COLO829 (cell line): ENCODE data around the gene TRABD2A.
A peak's percentile ranks its signal among the peaks of the same experiment; 100 is the strongest.
"Not testable (repeated sequence)": the region's sequence is repeated elsewhere in the genome, so short reads cannot be mapped to it uniquely, and the experiment has no call there.

Experiments
- DNase-seq: peaks from one replicate; pipeline ENCODE4 v3.0.0; 2012; ENCODE audit warnings: low spot score

Gene TRABD2A, protein sequence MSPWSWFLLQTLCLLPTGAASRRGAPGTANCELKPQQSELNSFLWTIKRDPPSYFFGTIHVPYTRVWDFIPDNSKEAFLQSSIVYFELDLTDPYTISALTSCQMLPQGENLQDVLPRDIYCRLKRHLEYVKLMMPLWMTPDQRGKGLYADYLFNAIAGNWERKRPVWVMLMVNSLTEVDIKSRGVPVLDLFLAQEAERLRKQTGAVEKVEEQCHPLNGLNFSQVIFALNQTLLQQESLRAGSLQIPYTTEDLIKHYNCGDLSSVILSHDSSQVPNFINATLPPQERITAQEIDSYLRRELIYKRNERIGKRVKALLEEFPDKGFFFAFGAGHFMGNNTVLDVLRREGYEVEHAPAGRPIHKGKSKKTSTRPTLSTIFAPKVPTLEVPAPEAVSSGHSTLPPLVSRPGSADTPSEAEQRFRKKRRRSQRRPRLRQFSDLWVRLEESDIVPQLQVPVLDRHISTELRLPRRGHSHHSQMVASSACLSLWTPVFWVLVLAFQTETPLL

DNA sequence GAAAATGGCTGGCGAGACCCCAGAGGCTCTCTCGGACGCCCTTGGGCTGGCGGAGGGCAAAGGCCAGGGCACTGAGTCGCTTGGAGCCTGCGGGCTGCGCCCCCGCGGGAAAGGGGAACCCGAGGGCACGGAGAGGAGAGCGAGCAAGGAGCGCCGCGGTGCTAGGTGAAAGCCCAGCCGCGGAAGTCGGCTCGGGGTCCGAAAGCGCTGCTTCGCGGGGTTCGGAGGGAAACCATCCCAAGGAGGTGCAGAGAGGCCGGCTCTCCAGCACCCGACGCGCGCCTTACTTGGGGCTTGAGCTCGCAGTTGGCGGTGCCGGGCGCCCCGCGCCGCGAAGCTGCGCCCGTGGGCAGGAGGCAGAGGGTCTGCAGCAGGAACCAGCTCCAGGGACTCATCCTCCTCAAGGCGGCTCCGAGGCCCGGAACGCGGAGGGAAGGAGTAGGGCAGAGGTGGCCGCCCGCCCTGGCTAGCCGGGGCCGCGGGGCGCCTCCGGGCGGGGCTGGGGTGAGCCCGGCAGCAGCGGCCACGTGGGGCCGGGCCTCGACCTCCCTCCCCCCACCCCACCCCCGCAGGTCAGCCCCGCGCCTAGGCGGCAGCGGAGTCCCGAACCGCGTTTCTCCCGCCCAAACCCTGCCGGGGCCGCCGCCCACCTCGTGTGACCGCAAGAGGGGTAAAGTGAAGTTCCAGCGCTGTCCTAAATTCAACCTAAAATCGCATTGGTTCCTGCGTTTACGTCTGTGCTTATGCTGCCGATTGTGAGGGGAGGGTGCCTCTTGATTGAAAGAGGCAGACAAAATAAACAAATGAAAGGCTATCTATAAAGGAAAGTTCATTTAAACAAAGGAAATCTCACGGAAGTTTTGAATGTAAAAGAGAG, at the start of gene TRABD2A:
TRABD2A (minus strand) TSS at position 440 of the 877 bp plus-strand sequence; CDS start at position 395, 45 bp downstream.
- DNase-seq, result no peak

DNA sequence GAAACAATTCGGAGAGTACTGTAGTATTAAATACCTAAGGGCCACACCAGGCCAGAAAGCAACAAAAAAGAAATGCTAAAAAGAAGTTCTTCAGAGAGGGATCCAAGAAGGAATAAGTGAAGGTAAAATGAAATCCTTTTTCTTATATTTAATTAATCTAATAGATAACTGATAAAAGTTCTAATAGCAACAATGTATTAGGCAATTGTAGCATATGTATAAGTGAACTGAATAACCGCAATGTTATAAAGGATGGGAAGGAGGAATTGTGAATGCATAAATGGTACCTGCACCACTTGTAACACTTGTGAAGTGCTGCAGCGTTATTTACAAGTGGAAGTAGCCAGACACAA, 46.4 kb upstream of the TRABD2A start:
- no peak for DNase-seq

DNA sequence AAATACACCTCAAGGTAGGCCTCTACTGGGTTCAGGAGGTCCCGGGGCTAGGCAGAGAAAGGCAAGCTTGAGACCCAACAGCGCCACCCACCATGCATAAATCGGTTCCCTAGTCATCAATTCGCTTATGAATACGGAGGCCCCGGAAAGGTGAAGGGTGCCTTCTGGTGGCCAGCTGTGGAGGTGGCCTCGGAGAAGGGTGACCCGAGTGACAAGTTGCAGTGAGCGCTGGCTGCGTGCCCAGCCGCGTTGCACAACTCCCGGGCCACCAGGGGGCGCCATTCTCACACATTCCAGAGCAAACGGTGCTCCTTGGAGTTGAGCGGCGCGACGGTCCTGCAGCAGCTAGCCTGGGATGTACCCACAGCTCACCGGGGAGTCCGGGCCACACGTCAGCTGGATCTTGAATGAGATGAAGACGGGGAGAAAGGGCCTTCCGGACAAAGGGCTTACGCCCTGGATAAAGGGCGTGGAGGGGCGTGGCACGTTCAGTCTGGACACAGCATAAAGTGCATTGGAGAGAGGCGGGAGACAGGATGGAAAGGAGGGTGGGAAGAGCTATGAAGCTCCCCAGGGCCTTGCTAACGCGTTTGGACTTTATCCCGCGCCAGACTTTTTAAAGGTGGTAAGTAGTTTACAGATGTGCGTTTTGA, 45.0 kb upstream of the TRABD2A start:
- DNase-seq, result peak; percentile 56

DNA sequence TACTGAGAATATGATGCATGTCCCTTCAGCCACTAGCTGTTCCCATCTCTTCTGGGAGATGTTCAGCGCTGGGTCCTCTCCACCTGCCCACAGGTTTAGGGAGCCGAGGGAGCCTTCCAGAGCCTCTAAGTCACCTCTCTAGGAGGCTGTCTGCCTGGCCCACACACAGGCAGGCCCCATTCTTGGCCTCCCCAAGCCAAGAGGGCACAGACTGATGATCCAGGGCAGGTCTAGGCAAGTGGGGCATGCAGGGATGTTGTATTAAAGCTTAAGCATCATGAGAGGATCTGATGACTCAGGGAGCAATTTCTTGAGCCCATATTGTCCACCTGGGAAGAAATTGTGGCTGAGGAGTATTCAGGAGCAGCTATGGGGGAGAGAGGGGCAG, 44.4 kb upstream of the TRABD2A start:
- DNase-seq, result no peak

DNA sequence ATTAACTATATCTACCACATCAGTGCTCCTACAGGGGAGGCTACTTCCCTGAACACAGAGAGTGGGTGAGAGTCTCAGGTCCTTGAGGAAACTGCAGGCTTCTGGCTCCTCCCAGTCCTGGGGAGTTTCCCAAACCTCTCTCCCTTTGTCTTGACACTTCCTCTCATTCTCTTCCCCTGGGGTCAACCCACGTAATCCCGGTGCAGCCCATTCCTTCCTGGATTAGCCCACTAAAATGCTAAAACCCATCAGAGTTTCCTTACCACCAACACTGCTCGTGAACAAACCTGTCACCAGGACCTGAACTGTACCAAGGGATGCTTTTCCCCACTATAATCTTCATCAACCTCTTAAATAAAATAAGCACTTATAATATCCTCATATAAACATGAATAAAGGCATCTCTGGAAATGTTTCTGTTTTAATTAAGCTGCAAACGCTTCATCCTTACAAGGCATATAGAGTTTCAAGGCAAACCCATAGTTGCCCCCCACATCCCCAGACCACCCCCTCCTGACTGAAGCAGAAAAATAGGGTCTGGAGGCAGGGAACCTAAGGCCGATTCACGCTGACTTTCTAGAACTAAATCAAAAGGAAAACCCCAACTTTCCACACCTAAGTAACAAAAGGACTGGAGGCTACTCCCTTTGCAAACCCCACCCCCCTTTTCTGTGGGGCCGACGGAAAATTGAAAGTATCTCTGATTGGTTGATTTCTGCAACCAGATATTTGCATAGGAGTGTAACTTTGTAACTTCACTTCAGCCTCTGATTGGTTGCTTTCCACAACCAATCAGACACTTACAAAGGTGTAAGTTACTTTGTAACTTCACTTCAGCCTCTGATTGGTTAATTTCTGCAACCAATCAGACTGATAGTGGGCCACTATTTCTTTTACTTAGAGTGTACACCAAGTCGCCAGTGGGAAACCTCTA, 43.6 kb upstream of the TRABD2A start:
- DNase-seq, result no peak

DNA sequence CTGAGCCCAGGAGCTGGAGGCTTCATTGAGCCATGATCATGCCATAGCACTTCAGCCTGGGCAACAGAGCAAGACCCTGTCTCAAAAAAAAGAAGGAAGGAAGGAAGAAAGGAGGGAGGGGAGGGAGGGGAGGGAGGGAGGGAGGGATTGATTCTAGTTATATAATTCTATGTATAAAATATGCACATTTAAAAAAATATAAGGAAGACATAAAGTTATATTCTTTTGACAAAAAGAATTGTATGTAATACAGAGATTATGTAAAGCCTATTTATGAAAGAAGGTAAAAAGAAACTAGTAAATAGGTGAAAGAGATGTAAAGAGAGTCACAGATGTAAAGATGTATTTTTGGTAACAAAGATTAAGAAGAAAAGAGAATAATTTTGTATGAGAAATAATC, 42.1 kb upstream of the TRABD2A start:
- DNase-seq, result no peak

DNA sequence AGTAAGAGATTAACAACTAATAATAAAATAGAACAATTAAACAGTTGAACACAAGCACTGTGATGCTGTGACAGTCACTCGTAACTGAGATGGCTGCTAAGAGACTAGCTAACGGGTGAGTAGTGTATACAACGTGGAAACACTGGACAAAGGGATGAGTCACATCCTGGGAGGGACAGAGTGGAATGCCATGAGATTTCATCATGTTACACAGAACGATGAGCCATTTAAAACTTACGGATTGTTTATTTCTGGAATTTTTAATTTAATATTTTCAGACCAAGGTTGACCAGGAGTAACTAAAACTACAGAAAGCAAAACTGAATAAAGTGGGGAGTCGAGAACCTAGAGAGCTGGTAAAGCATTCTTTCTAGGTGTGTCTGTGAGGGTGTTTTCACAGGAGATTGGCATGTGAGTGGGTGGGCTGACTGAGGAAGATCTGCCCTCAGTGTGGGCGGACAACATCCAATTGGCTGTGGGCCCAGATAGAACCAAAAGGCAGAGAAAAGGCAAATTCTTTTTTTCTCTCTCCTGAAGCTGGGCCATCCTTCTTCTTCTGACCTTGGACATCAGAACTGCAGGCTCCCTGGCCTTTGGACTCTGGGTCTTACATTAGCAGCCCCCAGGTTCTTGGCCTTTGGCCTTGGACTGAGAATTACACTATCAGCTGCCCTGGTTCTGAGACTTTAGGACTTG, 39.1 kb upstream of the TRABD2A start:
- peak; percentile 79 for DNase-seq

DNA sequence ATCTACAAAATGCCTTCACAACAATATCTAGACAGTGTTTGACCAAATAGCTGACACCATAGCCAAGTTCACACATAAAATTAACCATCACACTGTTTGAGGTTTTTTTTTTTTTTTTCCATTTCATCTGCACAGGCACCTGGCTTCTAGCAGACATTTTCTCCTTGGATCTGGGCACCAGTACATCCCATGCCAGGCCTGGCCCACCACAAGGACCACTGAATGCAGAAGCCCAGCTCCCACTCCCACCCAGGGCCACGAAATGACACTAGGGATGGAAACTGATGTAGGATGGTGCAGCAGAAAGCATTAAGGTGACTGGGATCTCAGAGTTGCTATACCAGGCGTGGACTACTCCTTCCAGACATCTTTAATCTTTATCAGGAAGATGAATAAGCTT, 37.5 kb upstream of the TRABD2A start:
- no peak for DNase-seq

DNA sequence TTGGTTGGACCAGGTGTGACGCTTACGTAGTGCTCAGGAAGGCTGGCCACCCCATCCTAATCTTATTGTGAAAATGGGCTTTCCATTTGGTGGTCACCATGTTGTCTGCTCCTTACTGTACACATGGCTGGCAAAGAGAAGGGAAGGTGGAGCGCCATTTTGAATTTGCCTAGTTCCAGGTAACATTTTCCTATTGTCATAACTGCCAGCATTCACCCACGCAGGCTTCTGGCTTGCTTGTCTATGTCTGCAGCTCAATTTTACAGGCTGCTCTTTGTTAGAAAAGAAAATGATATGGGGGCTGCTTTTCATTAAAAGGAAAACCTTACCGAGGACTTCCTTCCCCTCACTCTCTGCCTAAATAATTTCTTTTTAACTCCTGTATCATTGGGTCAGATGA, 36.9 kb upstream of the TRABD2A start:
- not testable (repeated sequence) for DNase-seq

DNA sequence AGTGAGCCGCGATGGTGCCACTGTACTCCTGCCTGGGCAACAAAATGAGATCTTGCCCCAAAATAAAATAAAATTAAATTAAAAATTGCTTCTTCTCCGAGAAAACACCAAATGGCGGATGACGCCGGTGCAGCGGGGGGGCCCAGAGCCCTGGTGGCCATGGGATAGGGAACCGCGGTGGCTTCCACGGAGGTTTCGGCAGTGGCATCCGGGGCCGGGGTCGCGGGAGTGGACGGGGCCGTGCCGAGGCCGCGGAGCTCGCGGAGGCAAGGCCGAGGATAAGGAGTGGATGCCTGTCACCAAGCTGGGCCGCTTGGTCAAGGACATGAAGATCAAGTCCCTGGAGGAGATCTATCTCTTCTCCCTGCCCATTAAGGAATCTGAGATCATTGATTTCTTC, 34.8 kb upstream of the TRABD2A start:
- DNase-seq, result not testable (repeated sequence)

DNA sequence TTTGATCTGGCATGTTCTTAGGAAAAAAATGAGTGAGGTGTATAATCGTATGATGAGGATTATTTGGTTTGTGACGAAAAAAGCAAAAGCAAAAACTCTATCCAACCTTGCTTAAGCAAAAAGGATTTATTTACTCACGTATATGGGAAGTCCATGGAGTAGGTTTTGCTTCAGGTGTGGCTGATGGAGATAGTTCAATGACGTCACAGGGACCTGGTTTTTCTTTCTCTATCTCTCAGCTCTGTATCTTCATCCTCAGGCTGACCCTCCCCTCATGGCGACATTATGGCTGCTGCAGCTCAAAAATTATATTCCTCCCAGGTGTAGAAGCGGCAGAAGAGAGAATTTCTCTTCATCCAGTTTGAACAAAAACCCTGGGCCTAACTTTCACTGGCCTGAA, 33.5 kb upstream of the TRABD2A start:
- DNase-seq, result no peak

DNA sequence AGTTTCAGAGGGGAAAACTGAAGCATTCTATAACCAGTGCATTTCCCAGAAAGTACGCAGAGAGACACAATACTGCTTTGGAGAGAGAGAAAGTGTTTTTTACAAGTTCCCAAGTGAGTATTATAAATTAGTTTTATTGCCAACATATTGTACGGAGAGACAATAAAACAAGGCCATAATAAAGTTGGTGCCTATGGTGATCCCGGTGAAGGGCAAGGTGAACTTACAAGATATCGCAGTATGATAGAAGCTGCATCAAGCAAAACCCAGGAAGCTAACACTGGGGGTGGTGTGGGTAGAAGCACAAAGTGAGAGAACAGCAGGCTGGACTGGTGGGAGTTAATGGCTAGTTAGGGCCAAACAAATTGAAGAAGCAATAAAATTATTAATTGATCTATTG, 32.1 kb upstream of the TRABD2A start:
- DNase-seq, result no peak

DNA sequence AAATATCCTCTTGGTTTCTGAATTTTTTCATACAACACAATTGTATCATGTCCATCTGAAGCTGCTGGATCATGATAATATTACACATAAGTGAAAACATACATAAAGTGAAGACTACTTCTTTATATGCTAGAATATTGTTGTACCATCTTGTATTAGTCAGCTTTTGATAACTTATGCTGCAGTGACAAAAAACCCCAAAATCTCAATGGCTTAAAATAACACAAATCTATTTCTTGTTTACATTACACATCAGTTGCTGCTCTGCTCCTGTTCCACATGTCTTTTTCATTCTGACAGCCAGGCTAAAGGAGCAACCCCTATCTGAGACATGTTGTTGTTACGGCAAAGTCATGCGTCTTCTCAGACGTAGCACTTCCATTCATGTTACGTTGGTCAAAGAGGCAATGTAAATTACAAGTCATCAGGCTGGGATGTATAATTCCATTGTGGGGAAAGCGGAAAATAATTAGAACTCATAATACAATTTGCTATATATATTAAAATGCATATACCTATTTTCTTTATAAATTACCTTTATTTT, 30.3 kb upstream of the TRABD2A start:
- DNase-seq, result no peak

DNA sequence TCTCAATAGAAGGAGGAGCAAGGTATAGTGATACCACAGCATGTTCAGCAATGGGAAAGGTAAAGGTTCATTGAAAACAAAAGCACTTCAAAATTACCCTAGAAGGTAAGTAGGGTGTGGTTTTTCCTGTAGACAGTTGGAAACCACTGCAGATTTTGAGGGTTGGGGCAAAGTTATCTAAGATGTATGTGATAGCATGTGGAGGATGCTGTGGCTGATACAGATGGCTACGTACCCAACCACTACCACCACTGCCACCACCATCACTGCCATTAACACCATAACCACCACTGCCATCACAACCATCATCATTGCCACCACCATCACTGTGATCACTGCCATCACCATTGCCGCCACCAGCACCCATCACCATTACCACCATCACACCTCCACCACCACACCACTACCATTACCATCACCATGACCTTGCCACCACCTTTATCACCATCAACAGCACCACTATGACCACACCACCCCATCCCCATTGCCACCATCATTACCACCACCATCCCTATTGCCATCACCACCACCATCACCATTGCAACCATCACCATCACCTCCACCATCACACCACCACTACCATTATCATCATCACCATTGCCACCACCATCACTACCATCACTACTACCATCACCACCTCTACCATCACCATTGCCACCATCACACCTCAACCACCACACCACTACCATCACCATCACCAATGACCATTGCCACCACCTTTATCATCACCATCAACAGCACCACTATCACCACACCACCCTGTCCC, 28.2 kb upstream of the TRABD2A start:
- no peak for DNase-seq

DNA sequence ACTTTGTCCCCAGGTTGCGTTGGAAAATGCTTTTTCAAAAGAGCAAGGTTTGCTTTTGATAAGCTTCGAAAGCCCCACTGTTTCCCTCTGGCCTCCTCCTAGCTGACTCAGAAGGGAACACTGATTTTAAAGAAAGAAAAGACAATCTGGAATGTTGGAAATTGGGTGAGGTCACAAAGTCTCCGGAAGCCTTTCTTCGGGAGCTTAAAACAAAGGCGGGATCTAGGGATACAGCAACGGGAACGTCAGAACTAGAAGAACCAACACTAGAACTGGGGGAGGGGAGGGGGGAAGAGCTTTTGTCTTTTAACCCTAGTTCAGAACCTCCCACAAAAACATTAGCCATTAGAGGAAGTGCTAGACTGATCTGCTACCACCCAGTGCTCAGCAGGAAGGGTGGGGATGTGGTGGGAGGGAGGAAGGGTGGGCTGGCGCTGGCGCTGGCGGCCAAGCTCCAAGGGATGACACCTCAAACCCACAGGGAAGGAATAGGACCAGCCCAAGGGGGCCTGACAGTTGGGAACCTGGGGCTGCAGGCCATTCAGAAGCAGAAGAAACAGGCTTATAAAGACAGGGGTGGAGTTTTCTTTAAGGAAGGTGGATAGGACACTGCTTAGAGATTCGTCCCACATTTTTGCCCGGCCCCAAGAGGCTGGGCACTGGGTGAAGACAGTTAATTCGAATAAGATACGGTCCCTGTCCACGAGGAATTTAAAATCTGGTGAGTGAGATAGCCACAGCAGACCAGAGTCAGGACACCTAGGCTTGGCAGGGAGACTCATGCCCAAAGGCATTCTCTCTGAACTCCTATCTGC, 26.2 kb upstream of the TRABD2A start:
- DNase-seq, result peak; percentile 63

DNA sequence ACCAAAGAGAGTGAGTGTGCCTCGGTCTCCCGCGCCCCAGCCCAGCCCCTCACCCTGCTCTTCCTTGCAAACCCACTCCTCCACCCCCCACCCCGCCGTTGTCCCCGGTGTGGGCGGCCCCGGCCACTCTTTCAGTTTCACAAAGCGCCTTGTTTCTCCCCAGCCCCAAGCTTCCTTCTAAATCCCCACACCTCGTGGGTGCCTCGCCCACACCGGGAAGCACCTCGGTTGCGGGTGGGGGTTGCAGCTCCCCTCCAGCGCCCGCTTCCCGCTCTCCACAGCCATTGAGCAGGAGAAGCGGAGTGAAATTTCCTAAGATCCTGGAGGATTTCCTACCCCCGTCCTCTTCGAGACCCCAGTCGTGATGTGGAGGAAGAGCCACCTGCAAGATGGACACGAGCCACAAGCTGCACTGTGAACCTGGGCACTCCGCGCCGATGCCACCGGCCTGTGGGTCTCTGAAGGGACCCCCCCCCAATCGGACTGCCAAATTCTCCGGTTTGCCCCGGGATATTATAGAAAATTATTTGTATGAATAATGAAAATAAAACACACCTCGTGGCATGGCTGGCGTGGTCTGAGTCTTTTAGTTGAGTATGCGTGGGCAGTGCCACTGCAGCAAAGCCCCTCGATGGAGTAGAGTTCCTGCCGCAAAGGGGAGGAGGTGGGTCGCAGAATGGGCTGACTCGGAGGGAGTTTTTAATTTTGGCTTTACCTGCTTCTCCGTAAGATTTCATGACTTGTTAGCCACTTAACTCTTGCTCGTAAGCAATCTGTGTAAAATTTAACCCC, 25.4 kb upstream of the TRABD2A start:
- DNase-seq, result no peak

DNA sequence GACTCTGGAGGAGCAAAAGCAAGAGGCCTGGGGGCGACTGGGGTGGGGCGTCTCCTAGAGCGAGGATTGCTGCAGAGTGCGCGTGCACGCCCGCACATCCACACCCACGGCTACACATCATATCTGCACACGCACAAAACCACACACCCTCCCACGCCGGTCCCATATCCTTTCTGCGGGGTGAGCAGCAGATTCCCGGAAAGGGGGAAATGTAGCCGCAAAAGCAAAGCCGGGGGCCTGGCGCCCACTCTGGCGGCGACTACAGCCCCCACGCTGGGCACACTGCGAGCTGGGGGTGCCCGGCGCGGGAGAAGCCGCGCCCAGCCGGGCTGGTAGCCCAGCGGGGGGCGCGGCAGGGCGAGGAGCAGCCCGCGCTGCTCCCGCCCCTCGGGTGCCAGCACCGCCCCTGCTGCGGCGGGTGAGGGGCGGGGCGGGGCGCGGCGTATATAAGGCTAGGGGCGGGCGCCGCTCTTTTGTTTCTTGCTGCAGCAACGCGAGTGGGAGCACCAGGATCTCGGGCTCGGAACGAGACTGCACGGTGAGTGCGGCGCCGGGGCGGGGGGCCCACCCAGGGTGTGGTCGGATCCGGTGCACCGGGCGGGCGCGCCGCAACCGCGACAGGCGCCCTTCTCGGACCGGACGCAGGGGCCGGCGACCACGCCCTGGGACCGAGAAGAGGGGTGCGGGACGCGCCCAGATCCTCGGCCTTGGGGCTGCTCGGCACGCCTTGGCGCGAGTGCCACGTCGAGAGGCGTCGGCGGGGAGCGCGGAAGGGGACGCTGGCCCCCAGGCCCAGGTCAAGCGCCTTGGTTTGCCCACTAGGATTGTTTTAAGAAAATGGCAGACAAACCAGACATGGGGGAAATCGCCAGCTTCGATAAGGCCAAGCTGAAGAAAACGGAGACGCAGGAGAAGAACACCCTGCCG, 24.6 kb upstream of the TRABD2A start, which contains the start of gene TMSB10:
TMSB10 (plus strand) TSS at position 476 of the 927 bp plus-strand sequence.
- peak; percentile 82 for DNase-seq
